ENCODE measurements around the gene MGAT4B.
"Not testable (repeated sequence)": the region's sequence is repeated elsewhere in the genome, so short reads cannot be mapped to it uniquely, and the experiment has no call there.

The MGAT4B gene

DNA sequence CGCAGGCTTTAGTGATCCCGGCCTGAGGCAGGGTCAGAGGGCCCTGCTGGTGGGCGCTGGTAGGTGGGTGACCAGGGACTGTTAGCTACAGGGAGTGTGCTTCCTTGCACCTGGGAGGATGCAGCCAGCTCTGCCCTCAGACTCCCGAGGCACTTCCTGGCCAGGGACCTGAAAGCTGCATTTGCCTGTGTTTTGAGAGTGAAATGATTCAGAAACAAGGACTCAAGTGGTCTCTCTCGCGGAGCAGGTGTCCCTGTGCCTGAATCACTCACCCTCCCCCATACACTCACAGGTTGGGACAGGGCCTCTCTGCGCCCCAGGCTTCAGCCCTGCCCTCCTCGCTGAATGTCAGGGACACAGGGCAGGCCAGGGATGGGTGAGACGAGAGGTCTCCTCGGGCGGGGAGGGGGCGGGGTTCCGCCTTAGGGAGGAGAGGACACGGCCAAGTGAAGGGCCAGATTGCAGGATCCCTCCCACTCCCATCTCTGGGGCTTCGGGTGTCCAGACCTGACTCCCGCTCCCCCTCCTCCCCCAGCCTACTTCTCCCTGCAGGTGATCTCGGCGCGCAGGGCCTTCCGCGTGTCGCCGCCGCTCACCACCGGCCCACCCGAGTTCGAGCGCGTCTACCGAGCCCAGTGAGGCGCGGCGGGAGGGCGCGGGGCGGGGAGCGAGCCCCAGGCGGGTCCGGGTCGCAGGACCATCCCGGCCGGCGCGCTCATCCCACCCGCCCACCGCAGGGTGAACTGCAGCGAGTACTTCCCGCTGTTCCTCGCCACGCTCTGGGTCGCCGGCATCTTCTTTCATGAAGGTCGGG lies 11.4 kb downstream of the MGAT4B start:
- no peak for DNase-seq (ENCODE audit: low read depth, low spot score)

- no peak for DNase-seq (ENCODE audit: low read depth, low spot score)
Observed at GRCh38 chr5:179794575-179794974, 12.1 kb downstream of the MGAT4B start.

GRCh38 chr5:179794171-179794570 lies 12.5 kb downstream of the MGAT4B start:
- DNase-seq (ENCODE audit: low read depth, low spot score), result no peak

DNA sequence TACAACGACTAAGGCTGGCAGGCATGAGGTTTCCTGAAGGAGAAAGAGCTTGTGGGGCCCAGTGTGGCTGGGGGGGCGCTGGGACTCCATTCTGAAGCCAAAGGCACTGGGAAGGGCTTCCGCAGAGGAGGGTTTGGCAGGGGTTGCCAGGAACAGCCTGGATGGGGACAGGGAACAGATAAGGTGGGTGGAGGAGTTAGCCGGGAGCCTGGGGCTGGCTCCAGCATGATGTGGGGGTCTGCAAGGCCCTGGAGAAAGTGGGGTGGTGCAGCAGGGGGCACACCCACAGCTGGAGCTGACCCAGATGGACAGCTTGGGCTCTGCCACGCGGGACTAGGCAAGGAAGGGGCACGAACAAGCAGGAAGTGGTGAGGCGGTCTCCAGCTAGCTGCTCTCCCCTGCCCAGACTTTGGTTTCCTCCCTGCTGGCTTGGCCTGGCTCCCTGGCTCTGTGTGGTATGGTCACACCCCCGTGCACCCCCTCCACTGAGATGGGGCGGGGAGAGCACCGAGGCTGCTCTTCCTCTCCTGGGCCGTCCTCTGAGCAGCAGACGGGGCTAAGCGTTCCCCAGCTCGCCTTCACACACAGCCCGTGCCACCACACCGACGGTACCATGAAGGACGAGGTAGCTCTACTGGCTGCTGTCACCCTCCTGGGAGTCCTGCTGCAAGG lies 13.1 kb downstream of the MGAT4B start, which contains the start of gene LTC4S:
LTC4S (plus strand) TSS at position 519 of the 672 bp plus-strand sequence; CDS start at position 614, 95 bp downstream.
- DNase-seq (ENCODE audit: low read depth, low spot score), result no peak

- DNase-seq (ENCODE audit: low read depth, low spot score), result no peak
Observed at GRCh38 chr5:179792612-179793467, 13.8 kb downstream of the MGAT4B start.

- DNase-seq (ENCODE audit: low read depth, low spot score), result no peak
Observed at GRCh38 chr5:179791881-179792611, 14.6 kb downstream of the MGAT4B start.

DNA sequence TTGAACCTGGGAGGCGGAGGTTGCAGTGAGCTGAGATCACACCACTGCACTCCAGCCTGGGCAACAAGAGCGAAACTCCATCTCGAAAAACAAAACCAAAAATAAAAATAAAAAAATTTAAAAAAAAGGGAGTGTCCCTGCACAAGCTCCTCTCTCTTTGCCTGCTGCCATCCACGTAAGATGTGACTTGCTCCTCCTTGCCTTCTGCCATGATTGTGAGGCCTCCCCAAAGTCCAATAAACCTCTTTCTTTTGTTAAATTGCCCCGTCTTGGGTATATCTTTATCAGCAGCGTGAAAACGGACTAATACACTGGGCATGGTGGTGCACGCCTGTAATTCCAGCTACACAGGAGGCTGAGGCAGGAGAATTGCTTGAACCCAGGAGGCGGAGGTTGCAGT lies 17.4 kb downstream of the MGAT4B start:
- not testable (repeated sequence) for DNase-seq (ENCODE audit: low read depth, low spot score)

GRCh38 chr5:179788193-179788854 lies 18.3 kb downstream of the MGAT4B start:
- no peak for DNase-seq (ENCODE audit: low read depth, low spot score)

GRCh38 chr5:179786861-179787260 lies 19.8 kb downstream of the MGAT4B start:
- DNase-seq (ENCODE audit: low read depth, low spot score), result no peak

DNA sequence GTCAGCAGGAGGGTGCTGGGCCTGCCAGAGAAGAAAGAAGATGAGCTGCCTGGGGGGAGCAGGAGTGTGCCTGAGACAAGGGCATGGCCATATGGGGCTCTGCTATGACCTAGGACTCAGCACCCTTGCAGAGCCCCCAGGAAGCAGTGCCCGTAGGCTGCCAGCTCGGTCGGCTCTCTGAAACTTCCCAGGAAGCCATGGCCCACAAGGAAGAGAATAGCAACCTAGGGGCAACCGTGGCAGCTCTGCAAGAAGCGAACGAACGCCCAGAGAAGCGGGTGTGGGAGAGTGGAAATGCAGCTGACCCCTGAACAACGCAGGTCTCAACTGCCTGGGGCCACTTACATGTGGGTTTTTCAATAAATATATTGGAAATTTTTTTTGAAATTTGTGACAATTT lies 23.5 kb downstream of the MGAT4B start:
- DNase-seq (ENCODE audit: low read depth, low spot score), result no peak

DNA sequence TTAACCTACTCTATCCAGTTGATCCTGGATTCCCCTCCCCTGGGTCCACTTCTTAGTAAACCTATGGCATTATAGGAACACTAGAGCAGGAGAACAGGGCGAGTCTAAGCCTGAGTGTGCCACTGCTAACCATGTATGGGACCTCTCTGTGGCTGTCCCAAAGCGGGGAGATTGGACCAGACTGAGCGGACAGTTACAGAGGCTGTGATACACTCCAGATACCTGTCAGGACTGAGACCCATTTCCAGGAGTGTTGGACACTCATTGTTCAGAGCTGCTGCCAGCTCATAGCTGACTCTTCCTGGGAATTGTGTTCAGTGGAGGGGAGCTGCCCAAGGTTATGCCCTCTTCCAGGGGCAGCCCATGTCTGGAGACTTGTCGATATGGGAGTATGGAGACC lies 24.8 kb downstream of the MGAT4B start:
- no peak for DNase-seq (ENCODE audit: low read depth, low spot score)

- DNase-seq (ENCODE audit: low read depth, low spot score), result no peak
Observed at GRCh38 chr5:179780362-179780761, 26.3 kb downstream of the MGAT4B start.

GRCh38 chr5:179779826-179780225 lies 26.8 kb downstream of the MGAT4B start:
- no peak for DNase-seq (ENCODE audit: low read depth, low spot score)

DNA sequence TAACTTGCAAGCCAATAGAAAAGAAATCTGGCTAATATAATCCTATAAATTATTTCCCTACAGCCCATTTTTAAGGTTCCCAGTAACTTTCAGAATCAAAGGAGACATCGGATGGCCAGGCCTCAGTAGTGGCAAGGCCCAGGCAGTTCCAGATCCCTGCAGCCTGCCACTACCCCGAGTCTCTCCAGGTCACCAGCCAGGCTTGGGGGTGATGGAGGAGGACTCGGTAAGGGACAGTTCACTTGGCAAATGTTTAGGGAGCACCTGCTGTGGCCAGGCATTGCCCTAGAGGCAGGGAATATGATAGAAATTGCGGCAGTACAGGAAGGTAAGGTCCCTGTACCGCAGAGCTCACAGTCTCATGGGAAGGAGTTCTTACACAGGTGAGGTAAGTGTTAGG lies 28.1 kb downstream of the MGAT4B start:
- no peak for DNase-seq (ENCODE audit: low read depth, low spot score)

GRCh38 chr5:179777909-179778308 lies 28.8 kb downstream of the MGAT4B start:
- no peak for DNase-seq (ENCODE audit: low read depth, low spot score)

GRCh38 chr5:179777456-179777855 lies 29.2 kb downstream of the MGAT4B start:
- DNase-seq (ENCODE audit: low read depth, low spot score), result no peak

DNA sequence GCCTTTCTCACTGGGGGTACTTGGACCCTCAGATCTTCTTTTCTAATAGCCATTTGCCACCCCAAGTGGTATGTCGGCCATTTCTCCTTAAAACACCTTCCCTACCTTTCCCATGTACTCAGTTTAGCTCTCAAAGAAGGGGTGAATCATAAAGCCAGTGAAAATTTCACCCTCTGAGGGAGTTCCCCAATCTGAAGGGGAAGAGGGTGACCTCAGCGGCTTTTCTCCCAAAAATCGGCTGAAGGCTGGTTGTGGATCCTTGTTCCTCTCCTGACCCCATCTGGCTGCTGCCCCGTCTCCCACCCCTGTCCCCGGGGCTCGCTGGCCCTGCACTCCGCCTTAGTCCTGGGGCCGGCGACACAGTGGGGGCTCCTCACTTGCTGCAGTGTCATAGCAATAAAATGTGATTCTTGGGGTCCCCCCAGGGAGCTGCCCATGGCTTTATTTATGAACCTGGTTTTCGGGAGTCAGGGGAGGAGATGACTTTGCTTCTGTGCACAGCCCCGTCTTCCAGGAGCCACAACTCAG lies 30.2 kb downstream of the MGAT4B start:
- no peak for DNase-seq (ENCODE audit: low read depth, low spot score)

DNA sequence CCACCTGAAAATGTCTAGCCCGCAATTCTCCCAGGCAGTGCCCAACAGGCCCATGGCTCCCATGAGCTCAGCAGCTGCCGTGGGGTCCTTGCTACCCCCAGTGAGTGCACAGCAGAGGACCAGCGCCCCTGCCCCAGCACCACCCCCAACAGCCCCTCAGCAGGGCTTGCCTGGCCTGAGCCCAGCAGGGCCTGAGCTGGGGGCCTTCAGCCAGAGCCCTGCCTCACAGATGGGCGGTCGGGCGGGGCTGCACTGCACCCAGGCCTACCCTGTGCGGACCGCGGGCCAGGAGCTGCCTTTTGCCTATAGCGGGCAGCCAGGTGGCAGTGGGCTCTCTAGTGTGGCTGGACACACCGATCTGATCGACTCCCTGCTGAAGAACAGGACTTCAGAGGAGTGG lies 32.2 kb downstream of the MGAT4B start:
- DNase-seq (ENCODE audit: low read depth, low spot score), result no peak

GRCh38 chr5:179773686-179774040 lies 33.0 kb downstream of the MGAT4B start:
- DNase-seq (ENCODE audit: low read depth, low spot score), result no peak

DNA sequence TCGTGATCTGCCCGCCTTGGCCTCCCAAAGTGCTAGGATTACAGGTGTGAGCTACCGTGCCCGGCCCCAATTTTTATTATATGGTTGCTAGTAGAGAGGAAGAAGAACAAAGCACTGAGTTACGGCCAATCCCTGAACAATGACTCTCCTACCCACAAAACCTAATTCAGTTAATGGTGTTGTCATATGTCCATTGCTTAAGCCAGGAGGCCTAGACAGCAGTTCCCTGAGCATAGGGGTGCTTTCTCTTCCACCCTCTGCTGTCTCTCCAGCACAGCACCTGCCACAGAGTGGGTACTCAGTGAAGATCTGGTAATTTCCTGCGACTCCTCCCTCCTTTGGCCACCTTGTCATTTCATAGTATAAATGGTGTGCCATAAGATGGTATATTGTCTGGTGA lies 34.3 kb downstream of the MGAT4B start:
- DNase-seq (ENCODE audit: low read depth, low spot score), result no peak

Measured in activated CD4-positive, CD25-positive, alpha-beta regulatory T cell treated with anti-CD3 and anti-CD28 coated beads, Interleukin-2, amount 50 U/mL, for 16 hours (primary cell).